Smooth muscle cell (in vitro differentiated cells): ENCODE measurements around the gene DNAAF8. TPM values are rescaled to one million over a fixed set of nuclear protein-coding genes. Genes with fewer than 3 reads are reported as not detected.
A peak's percentile ranks its signal among the peaks of the same experiment; 100 is the strongest.

Source experiments
- DNase-seq: peaks from one replicate; lab custom pipeline; 2025; ENCODE audit not compliant: unreplicated experiment; lab: John Stamatoyannopoulos, UW
- H2AFZ ChIP-seq: fragments of 200-600 bp; sonication (generic); 2 replicates; pipeline ENCODE4 v1.6.0; 2016; ENCODE audit warnings: antibody characterized with exemption, low read depth, mild to moderate bottlenecking
- H3F3A ChIP-seq: fragments of 200-600 bp; sonication (generic); 2 replicates; pipeline ENCODE4 v1.6.0; 2017; ENCODE audit warnings: antibody characterized with exemption, low read depth
- H3K27ac ChIP-seq: fragments of 200-600 bp; sonication (generic); 2 replicates; pipeline ENCODE4 v1.5.1; 2016; ENCODE audit warnings: low read depth, mild to moderate bottlenecking
- H3K27me3 ChIP-seq: fragments of 200-600 bp; sonication (generic); 2 replicates; pipeline ENCODE4 v1.6.1; 2016; ENCODE audit warnings: low read depth, mild to moderate bottlenecking
- H3K36me3 ChIP-seq: fragments of 200-600 bp; sonication (generic); 2 replicates; pipeline ENCODE4 v1.5.1; 2016; ENCODE audit warnings: low read depth
- H3K4me1 ChIP-seq: fragments of 200-600 bp; sonication (generic); 2 replicates; pipeline ENCODE4 v1.5.1; 2016; ENCODE audit warnings: low read depth
- H3K4me2 ChIP-seq: fragments of 200-600 bp; sonication (generic); 2 replicates; pipeline ENCODE4 v1.6.0; 2016; ENCODE audit warnings: mild to moderate bottlenecking
- H3K4me3 ChIP-seq: fragments of 200-600 bp; sonication (generic); 2 replicates; pipeline ENCODE4 v1.5.1; 2016; ENCODE audit warnings: mild to moderate bottlenecking
- H3K79me2 ChIP-seq: fragments of 200-600 bp; sonication (generic); 2 replicates; pipeline ENCODE4 v1.6.0; 2016; ENCODE audit warnings: low read depth, mild to moderate bottlenecking
- H3K9ac ChIP-seq: fragments of 200-600 bp; sonication (generic); 2 replicates; pipeline ENCODE4 v1.6.0; 2016; ENCODE audit warnings: low read depth
- H3K9me3 ChIP-seq: fragments of 200-600 bp; sonication (generic); replicated peaks from 2 replicates; pipeline ENCODE4 v1.5.1; 2016; ENCODE audit warnings: low read depth
- H4K20me1 ChIP-seq: fragments of 200-600 bp; sonication (generic); 2 replicates; pipeline ENCODE4 v1.6.0; 2016; ENCODE audit warnings: low read depth
- WGBS: methylation state at CpG from one replicate; pipeline ENCODE4 v1.1.7; 2016; ENCODE audit warnings: low lambda C conversion rate; 5-methylcytosine and 5-hydroxymethylcytosine counted together
- polyA plus RNA-seq: library from polyadenylated mRNA; unstranded; fragments of >200 nt; fragmentation: Nextera tagmentation; extraction: Ambion mirVana; gene quantifications from 2 replicates; pipeline ENCODE4 v1.2.1, GENCODE V29; 2016
- total RNA-seq: library from RNA; depleted of rRNA; stranded (reverse); fragments of >200 nt; gene quantifications from 2 replicates; pipeline ENCODE4 v1.2.3, GENCODE V29; 2014
- TF ChIP-seq, protein P1 (sequence below): fragments of 200-600 bp; sonication (generic); IDR thresholded peaks from 2 replicates; pipeline ENCODE4 v1.5.1; 2017; ENCODE audit warnings: borderline replicate concordance, mild to moderate bottlenecking, antibody characterized with exemption; ENCODE audit not compliant: insufficient read depth, poor library complexity, severe bottlenecking

Gene DNAAF8
- total RNA-seq (0.22 TPM in 1 of 2 replicates, not detected in the other), polyA plus RNA-seq (1.1 and 2.9 TPM in 2 replicates)

DNA sequence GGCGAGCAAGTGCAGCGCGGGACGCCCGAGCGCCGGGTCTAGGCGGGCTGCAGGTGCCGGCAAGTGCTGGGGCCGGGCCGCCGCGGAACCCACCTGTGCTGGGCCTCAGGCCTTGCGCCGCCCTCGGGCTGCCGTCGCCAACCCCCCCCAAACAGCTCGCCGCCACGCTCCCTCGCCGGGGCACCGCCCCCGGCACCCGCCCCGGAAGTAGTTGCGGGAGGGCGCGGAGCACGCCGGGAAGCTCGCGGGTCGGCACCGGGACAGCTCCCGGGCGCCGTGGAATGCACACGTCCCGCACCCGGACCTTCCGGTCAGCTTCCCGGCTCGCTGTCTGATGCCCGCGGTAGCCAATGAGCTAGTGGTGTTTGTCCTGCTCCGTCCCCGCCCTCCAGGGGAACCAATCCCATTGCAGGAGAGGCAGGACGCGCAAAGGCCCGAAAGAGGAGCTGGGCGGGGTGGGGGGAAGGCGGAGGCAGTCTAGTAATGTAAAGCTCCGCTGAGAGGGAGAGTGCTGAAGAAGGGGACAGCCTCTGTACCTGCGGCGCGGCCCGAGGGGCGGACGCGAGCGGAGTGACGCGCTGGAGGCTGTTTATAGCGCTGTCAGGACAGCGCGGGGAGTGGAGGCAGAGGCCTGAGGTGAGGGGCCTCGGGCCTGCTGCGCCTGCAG, at the start of gene DNAAF8, which contains the start of gene ANKS3:
DNAAF8 (plus strand) TSS at position 475 of the 667 bp plus-strand sequence. CDS start 1,978 bp downstream, outside the sequence.
ANKS3 (minus strand) TSS at position 209 of the 667 bp plus-strand sequence. CDS start 4,122 bp downstream, outside the sequence.
- Histone ChIP-seq H4K20me1 (no peaks in the 10 kb centered on the region), H3K36me3 (no peaks in the 10 kb centered on the region), H3K9me3 (no peaks in the 10 kb centered on the region), H3K4me1 (peaks cover 6% of the 10 kb centered on the region), H2AFZ (peak within 1 kb of the TSS; percentile 83), H3K4me2 (peak within 1 kb of the TSS; percentile 87), H3F3A (peaks cover 3% of the 10 kb centered on the region), H3K27me3 (no peaks in the 10 kb centered on the region), H3K79me2 (peaks cover 8% of the 10 kb centered on the region), H3K9ac (peak within 1 kb of the TSS; percentile 80), H3K27ac (peak within 1 kb of the TSS; percentile 83), H3K4me3 (peak within 1 kb of the TSS; percentile 79)
- TF ChIP-seq, protein P1, sequence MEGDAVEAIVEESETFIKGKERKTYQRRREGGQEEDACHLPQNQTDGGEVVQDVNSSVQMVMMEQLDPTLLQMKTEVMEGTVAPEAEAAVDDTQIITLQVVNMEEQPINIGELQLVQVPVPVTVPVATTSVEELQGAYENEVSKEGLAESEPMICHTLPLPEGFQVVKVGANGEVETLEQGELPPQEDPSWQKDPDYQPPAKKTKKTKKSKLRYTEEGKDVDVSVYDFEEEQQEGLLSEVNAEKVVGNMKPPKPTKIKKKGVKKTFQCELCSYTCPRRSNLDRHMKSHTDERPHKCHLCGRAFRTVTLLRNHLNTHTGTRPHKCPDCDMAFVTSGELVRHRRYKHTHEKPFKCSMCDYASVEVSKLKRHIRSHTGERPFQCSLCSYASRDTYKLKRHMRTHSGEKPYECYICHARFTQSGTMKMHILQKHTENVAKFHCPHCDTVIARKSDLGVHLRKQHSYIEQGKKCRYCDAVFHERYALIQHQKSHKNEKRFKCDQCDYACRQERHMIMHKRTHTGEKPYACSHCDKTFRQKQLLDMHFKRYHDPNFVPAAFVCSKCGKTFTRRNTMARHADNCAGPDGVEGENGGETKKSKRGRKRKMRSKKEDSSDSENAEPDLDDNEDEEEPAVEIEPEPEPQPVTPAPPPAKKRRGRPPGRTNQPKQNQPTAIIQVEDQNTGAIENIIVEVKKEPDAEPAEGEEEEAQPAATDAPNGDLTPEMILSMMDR, result no peak
- peak; percentile 77 for DNase-seq
- WGBS, result 2% methylated on average over 49 of the region's 70 CpGs

GRCh38 chr16:4684763-4685162, 49.6 kb upstream of the DNAAF8 start:
- Histone ChIP-seq H3F3A (no peaks in the 10 kb centered on the region), H3K9me3 (no peaks in the 10 kb centered on the region), H3K9ac (no peak overlapping the region), H2AFZ (no peak overlapping the region), H3K79me2 (no peaks in the 10 kb centered on the region), H3K4me2 (no peak overlapping the region), H3K27ac (no peak overlapping the region), H3K27me3 (no peaks in the 10 kb centered on the region), H3K4me3 (no peak overlapping the region), H4K20me1 (peaks cover 18% of the 10 kb centered on the region), H3K4me1 (no peaks in the 10 kb centered on the region), H3K36me3 (no peaks in the 10 kb centered on the region)
- DNase-seq, result no peak
- TF ChIP-seq, protein P1, result no peak
- 93% methylated on average over 13 of the region's 13 CpGs for WGBS

- peaks cover 14% of the 10 kb centered on the region for H4K20me1 ChIP-seq
- H3K9me3 ChIP-seq, result no peaks in the 10 kb centered on the region
- no peaks in the 10 kb centered on the region for H3F3A ChIP-seq
- no peaks in the 10 kb centered on the region for H3K36me3 ChIP-seq
- H3K79me2 ChIP-seq, result no peaks in the 10 kb centered on the region
- no peaks in the 10 kb centered on the region for H3K27me3 ChIP-seq
- 92% methylated on average over 13 of the region's 13 CpGs for WGBS
- no peak overlapping the region for H3K4me2 ChIP-seq
- H2AFZ ChIP-seq, result no peak overlapping the region
- H3K9ac ChIP-seq, result no peak overlapping the region
- H3K4me3 ChIP-seq, result no peak overlapping the region
- no peak overlapping the region for H3K27ac ChIP-seq
- no peaks in the 10 kb centered on the region for H3K4me1 ChIP-seq
- DNase-seq, result no peak
- TF ChIP-seq, protein P1, result no peak
Measured at GRCh38 chr16:4685292-4685691, 49.0 kb upstream of the DNAAF8 start.
